ENCODE measurements around the gene ADK. TPM values are rescaled to one million over a fixed set of nuclear protein-coding genes. Genes with fewer than 3 reads are reported as not detected.

ADK gene
- total RNA-seq, 6 experiments from 2014 or later = 54.2 to 92.5 (median 63.5) TPM

DNA sequence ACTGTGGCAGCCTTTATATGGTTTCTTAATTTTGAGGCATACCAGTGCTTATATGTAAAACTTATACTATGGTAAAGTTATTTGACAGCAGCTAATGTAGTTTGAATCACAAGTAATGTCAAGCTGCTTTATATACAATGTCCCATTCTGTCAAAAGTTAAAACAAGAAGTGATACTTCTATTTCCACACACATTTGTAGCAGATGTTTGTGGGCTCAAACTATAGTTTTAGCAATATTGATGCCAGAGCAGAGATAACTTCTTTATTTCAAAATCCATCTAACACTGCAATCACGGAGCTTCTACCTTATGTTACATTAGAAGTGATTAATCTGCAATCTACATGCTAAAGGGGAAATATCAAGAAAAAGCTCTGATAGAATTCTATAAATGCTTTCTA, 149.6 kb downstream of the ADK start:
- H3K27me3 ChIP-seq = no peaks in the 10 kb centered on the region
- H3K27ac ChIP-seq = no peak overlapping the region
- no peak overlapping the region for H3K4me3 ChIP-seq
- ATAC-seq (no peak), DNase-seq (no peak)
- intact Hi-C loops (cut with DNase I) = no loop called here
- H3K9me3 ChIP-seq = no peaks in the 10 kb centered on the region
- WGBS (ENCODE audit: insufficient coverage, low coverage, low lambda C conversion rate, missing lambda C conversion rate) = 6% methylated on average over 1 of the region's 1 CpG
- no peaks in the 10 kb centered on the region for H3K4me1 ChIP-seq
- TF ChIP-seq POLR2A (IDR thresholded peaks at IDR 0.05) (no peak), CTCF (IDR thresholded peaks at IDR 0.05) (no peak)
- no peaks in the 10 kb centered on the region for H3K36me3 ChIP-seq

DNA sequence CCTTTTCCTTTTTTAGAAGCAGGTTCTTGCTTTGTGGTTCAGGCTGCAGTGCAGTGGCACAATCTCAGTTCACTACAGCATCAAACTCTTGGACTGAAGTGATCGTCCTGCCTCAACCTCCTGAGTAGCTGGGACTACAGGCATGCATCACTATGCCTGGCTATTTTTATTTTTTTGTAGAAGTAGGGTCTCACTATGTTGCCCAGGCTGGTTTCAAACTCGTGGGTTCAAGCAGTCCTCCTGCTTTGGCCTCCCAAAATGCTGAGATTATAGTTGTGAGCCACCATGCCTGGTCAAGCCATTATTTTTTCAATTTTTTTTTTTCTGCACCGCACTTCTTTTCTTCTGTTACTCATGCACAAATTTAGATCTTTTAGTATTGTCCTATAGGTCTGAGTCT, 154.7 kb downstream of the ADK start:
- H3K4me3 ChIP-seq = no peak overlapping the region
- H3K9me3 ChIP-seq = no peaks in the 10 kb centered on the region
- H3K36me3 ChIP-seq = no peaks in the 10 kb centered on the region
- intact Hi-C loops (cut with DNase I) = no loop called here
- H3K4me1 ChIP-seq = peaks cover 0 to 14% (median 0%) of the 10 kb centered on the region in 4 donors
- H3K27me3 ChIP-seq = no peaks in the 10 kb centered on the region
- TF ChIP-seq POLR2A (IDR thresholded peaks at IDR 0.05) = no peak
- 62% methylated on average over 3 of the region's 3 CpGs for WGBS (ENCODE audit: insufficient coverage, low coverage, low lambda C conversion rate, missing lambda C conversion rate)
- ATAC-seq (no peak), DNase-seq (no peak)
- no peak overlapping the region for H3K27ac ChIP-seq

GRCh38 chr10:74306227-74306982, 155.4 kb downstream of the ADK start:
- Histone ChIP-seq H3K27ac (no peak overlapping the region), H3K4me1 (peaks cover 0 to 14% (median 0%) of the 10 kb centered on the region in 4 donors), H3K27me3 (no peaks in the 10 kb centered on the region), H3K9me3 (no peaks in the 10 kb centered on the region), H3K36me3 (no peaks in the 10 kb centered on the region), H3K4me3 (no peak overlapping the region)
- TF ChIP-seq CTCF (IDR thresholded peaks at IDR 0.05) (no peak), POLR2A (IDR thresholded peaks at IDR 0.05) (no peak)
- peak in 3 of 4 donors; percentile 22 to 45 (median 27) for ATAC-seq
- intact Hi-C loops (cut with DNase I) = no loop called here
- DNase-seq = no peak
- WGBS (ENCODE audit: insufficient coverage, low coverage, low lambda C conversion rate, missing lambda C conversion rate) = 55% methylated on average over 3 of the region's 3 CpGs

GRCh38 chr10:74307061-74307651, 156.1 kb downstream of the ADK start:
- TF ChIP-seq POLR2A (IDR thresholded peaks at IDR 0.05) (no peak), CTCF (IDR thresholded peaks at IDR 0.05) (no peak)
- 72% methylated on average over 3 of the region's 3 CpGs for WGBS (ENCODE audit: insufficient coverage, low coverage, low lambda C conversion rate, missing lambda C conversion rate)
- intact Hi-C loops (cut with DNase I) = no loop called here
- DNase-seq = no peak
- Histone ChIP-seq H3K9me3 (no peaks in the 10 kb centered on the region), H3K4me1 (peaks cover 0 to 14% (median 0%) of the 10 kb centered on the region in 4 donors), H3K36me3 (no peaks in the 10 kb centered on the region), H3K4me3 (no peak overlapping the region), H3K27me3 (no peaks in the 10 kb centered on the region), H3K27ac (no peak overlapping the region)
- peak in 1 of 4 donors; percentile 38 for ATAC-seq

DNA sequence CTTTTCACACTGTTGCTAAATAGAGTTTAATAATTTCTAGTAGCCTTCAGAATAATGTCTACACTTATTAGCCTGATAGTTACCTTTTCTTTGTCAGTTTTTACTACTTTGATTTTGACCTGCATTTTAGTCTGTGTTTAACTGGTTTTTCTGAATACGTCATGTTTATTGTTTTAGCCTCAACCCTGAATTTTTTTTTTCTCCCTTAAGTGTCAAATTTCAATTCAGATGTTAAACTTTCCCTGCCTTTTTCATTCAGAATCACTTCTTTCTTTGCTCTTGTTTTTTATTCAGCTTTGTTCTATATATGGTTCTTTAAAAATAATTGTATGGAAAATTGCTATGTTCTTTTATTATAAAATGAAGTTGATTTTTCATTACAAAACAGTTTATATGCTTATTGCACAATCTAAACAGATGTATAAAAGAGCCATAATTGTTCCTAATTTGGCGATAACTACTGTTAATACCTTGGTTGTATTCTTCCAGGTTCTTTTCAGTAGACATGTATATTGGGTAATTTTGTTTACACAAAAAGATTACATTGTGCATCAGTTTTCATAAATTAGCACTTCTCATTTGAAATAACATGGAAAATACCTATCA, 159.7 kb downstream of the ADK start:
- ATAC-seq (no peak), DNase-seq (no peak)
- peaks cover 0 to 13% (median 6%) of the 10 kb centered on the region in 4 donors for H3K4me1 ChIP-seq
- no peaks in the 10 kb centered on the region for H3K36me3 ChIP-seq
- intact Hi-C loops (cut with DNase I) = no loop called here
- H3K9me3 ChIP-seq = no peaks in the 10 kb centered on the region
- no peak for TF ChIP-seq POLR2A (IDR thresholded peaks at IDR 0.05)
- TF ChIP-seq CTCF (IDR thresholded peaks at IDR 0.05) = no peak
- no peaks in the 10 kb centered on the region for H3K27me3 ChIP-seq
- 93% methylated on average over 2 of the region's 2 CpGs for WGBS (ENCODE audit: insufficient coverage, low coverage, low lambda C conversion rate, missing lambda C conversion rate)
- H3K4me3 ChIP-seq = no peak overlapping the region
- H3K27ac ChIP-seq = no peak overlapping the region

Data from right lobe of liver (tissue), 6 donors.